Right lobe of liver (tissue), 6 donors: ENCODE results near the gene GNL3. TPM values are rescaled to one million over a fixed set of nuclear protein-coding genes. Genes with fewer than 3 reads are reported as not detected.
A peak's percentile ranks its signal among the peaks of the same experiment; 100 is the strongest.

Source experiments
- ATAC-seq, 4 donors: fragments of 200-7000 bp; cut with Tn5 transposase; one replicate each; pipeline ENCODE4 v1.9.1; 2020; ENCODE audit warnings: mild to moderate bottlenecking in 4 of 4, moderate library complexity in 4 of 4
- DNase-seq, 3 donors: peaks; one replicate each; pipeline ENCODE4 v3.0.0-alpha.2; 2020
- H3K27ac ChIP-seq, 3 donors: fragments of 200-600 bp; one replicate each; pipeline ENCODE4 v1.8.0; 2022
- H3K27me3 ChIP-seq, 2 donors: fragments of 200-600 bp; one replicate each; pipeline ENCODE4 v1.8.0; 2022
- H3K36me3 ChIP-seq, 4 donors: fragments of 200-600 bp; sonication (generic) in 1 of 4; one replicate each; pipeline versions ENCODE4 v1.5.1 to v1.8.0; 2017 to 2022; ENCODE audit warnings: control low read depth in 1 of 4
- H3K4me1 ChIP-seq, 4 donors: fragments of 200-600 bp; sonication (generic) in 1 of 4; one replicate each; pipeline versions ENCODE4 v1.5.1 to v1.8.0; 2017 to 2022; ENCODE audit warnings: control low read depth in 1 of 4
- H3K4me3 ChIP-seq, 3 donors: fragments of 200-600 bp; one replicate each; pipeline ENCODE4 v1.8.0; 2022
- H3K9me3 ChIP-seq, 4 donors: fragments of 200-600 bp; sonication (generic) in 1 of 4; one replicate each; pipeline versions ENCODE4 v1.5.1 to v1.8.0; 2017 to 2022; ENCODE audit warnings: control low read depth in 1 of 4
- CTCF ChIP-seq, 4 donors: fragments of 200-600 bp in 3 of 4; fragments of 450-650 bp in 1 of 4; IDR thresholded peaks; one replicate each; pipeline versions ENCODE4 v1.5.1 to v1.8.0; 2016 to 2022; ENCODE audit warnings: antibody characterized with exemption in 4 of 4, mild to moderate bottlenecking in 2 of 4
- POLR2A ChIP-seq: fragments of 450-650 bp; IDR thresholded peaks from one replicate; pipeline ENCODE4 v1.6.1; 2017; ENCODE audit warnings: antibody characterized with exemption, mild to moderate bottlenecking
- WGBS: methylation state at CpG from one replicate; pipeline ENCODE4 v1.1.6; 2018; ENCODE audit warnings: low coverage, low lambda C conversion rate; ENCODE audit not compliant: insufficient coverage; ENCODE audit errors: missing lambda C conversion rate; 5-methylcytosine and 5-hydroxymethylcytosine counted together
- intact Hi-C, 2 donors: fragments of 100-400 bp; cut with DNase I; formaldehyde crosslinking; loops; one replicate each; pipeline versions ENCODE4 v1.11.2 to v1.14.1; 2022
- total RNA-seq, 6 experiments: library from RNA; depleted of rRNA in 2 of 6; stranded (reverse); fragments of >200 nt in 2 of 6; fragmentation: NEBNext Ultra II Directional in 3 of 6; extraction: Animal tissue kit (Norgen Biotek cat#: 25700) in 3 of 6; gene quantifications; one replicate each; pipeline versions ENCODE4 v1.1.0 to v1.2.4, GENCODE V29; 2016 to 2023
- donor health status: DM: no; HTN: yes; CAD: no.
- donor health status: DM: no; HTN: no; CAD: no.
- donor health status: DM: no; HTN: no; CAD: no.
- donor health status: DM: no; HTN: yes; CAD: no.
- donor health status: DM: no; HTN: yes; CAD: no.

GNL3 gene
- total RNA-seq, 6 experiments from 2014 or later = 20.0 to 86.2 (median 41.7) TPM

GRCh38 chr3:52707585-52707984, 21.8 kb downstream of the GNL3 start:
- peaks cover 0 to 11% (median 4%) of the 10 kb centered on the region in 4 donors for H3K36me3 ChIP-seq
- H3K4me3 ChIP-seq = peak overlapping the region in 2 of 3 donors; percentile 89 to 95
- no peak for DNase-seq
- peaks cover 0 to 35% (median 13%) of the 10 kb centered on the region in 4 donors for H3K4me1 ChIP-seq
- no peaks in the 10 kb centered on the region for H3K9me3 ChIP-seq
- H3K27ac ChIP-seq = no peak overlapping the region
- intact Hi-C loops = no loop called here
- 44% methylated on average over 4 of the region's 4 CpGs for WGBS
- H3K27me3 ChIP-seq = no peaks in the 10 kb centered on the region
- no peak for TF ChIP-seq POLR2A
- no peak for TF ChIP-seq CTCF (IDR thresholded peaks at IDR 0.05)
- ATAC-seq = no peak

GRCh38 chr3:52710512-52710911, 24.7 kb downstream of the GNL3 start:
- no peak for TF ChIP-seq CTCF (IDR thresholded peaks at IDR 0.05)
- TF ChIP-seq POLR2A = no peak
- 62% methylated on average over 2 of the region's 2 CpGs for WGBS
- no peaks in the 10 kb centered on the region for H3K9me3 ChIP-seq
- H3K4me1 ChIP-seq = peaks cover 0 to 26% (median 9%) of the 10 kb centered on the region in 4 donors
- DNase-seq (no peak), ATAC-seq (no peak)
- peaks cover 0 to 11% (median 4%) of the 10 kb centered on the region in 4 donors for H3K36me3 ChIP-seq
- no peak overlapping the region for H3K4me3 ChIP-seq
- intact Hi-C loops = no loop called here
- no peaks in the 10 kb centered on the region for H3K27me3 ChIP-seq
- H3K27ac ChIP-seq = no peak overlapping the region

- TF ChIP-seq POLR2A = no peak
- no peak for TF ChIP-seq CTCF (IDR thresholded peaks at IDR 0.05)
- 41% methylated on average over 15 of the region's 17 CpGs for WGBS
- H3K4me3 ChIP-seq = no peak overlapping the region
- intact Hi-C loops = no loop called here
- DNase-seq (peak; percentile 68 to 87 (median 84)), ATAC-seq (peak; percentile 89 to 95 (median 92))
- H3K27ac ChIP-seq = no peak overlapping the region
- no peaks in the 10 kb centered on the region for H3K9me3 ChIP-seq
- peaks cover 0 to 15% (median 6%) of the 10 kb centered on the region in 4 donors for H3K4me1 ChIP-seq
- no peaks in the 10 kb centered on the region for H3K27me3 ChIP-seq
- peaks cover 0 to 11% (median 4%) of the 10 kb centered on the region in 4 donors for H3K36me3 ChIP-seq
These were observed 26.7 kb downstream of the GNL3 start for GRCh38 chr3:52712291-52713212.

GRCh38 chr3:52714335-52715302, 28.8 kb downstream of the GNL3 start:
- intact Hi-C loops = no loop called here
- ATAC-seq = peak; percentile 52 to 70 (median 62)
- TF ChIP-seq CTCF (IDR thresholded peaks at IDR 0.05) = no peak
- TF ChIP-seq POLR2A = no peak
- WGBS = 75% methylated on average over 9 of the region's 39 CpGs
- Histone ChIP-seq H3K36me3 (peaks cover 0 to 3% (median 0%) of the 10 kb centered on the region in 4 donors), H3K9me3 (no peaks in the 10 kb centered on the region), H3K4me3 (no peak overlapping the region), H3K27ac (no peak overlapping the region), H3K4me1 (peaks cover 0 to 14% (median 5%) of the 10 kb centered on the region in 4 donors), H3K27me3 (no peaks in the 10 kb centered on the region)
- DNase-seq = peak; percentile 33 to 69 (median 60)
